Neuronal stem cell (in vitro differentiated cells): ENCODE results near the gene DENND2A.
A peak's percentile ranks its signal among the peaks of the same experiment; 100 is the strongest.

ENCODE experiments used
- DNase-seq: peaks from one replicate; pipeline ENCODE4 v3.0.0-alpha.2; 2013; ENCODE audit warnings: low spot score
- H2AFZ ChIP-seq: one replicate; pipeline ENCODE4 v1.6.1; 2013; ENCODE audit warnings: mild to moderate bottlenecking, low read length, inconsistent platforms
- H2AK5ac ChIP-seq: 2 replicates; pipeline ENCODE4 v1.6.1; 2013; ENCODE audit warnings: low read depth, mild to moderate bottlenecking, inconsistent platforms, low read length, moderate library complexity, mixed read lengths
- H2BK120ac ChIP-seq: 2 replicates; pipeline ENCODE4 v1.6.1; 2013; ENCODE audit warnings: low read depth, mild to moderate bottlenecking, inconsistent platforms, low read length, moderate library complexity, mixed read lengths
- H2BK12ac ChIP-seq: one replicate; pipeline ENCODE4 v1.6.1; 2013; ENCODE audit warnings: low read length, inconsistent platforms
- H2BK15ac ChIP-seq: 2 replicates; pipeline ENCODE4 v1.6.1; 2013; ENCODE audit warnings: mild to moderate bottlenecking, low read length, inconsistent platforms, mixed read lengths
- H2BK5ac ChIP-seq: one replicate; pipeline ENCODE4 v1.6.1; 2013; ENCODE audit warnings: inconsistent platforms, mild to moderate bottlenecking, low read length, moderate library complexity
- H3K14ac ChIP-seq: one replicate; pipeline ENCODE4 v1.6.1; 2013; ENCODE audit warnings: low read length, inconsistent platforms
- H3K18ac ChIP-seq: 2 replicates; pipeline ENCODE4 v1.6.1; 2013; ENCODE audit warnings: low read length, inconsistent platforms
- H3K23ac ChIP-seq: 2 replicates; pipeline ENCODE4 v1.6.1; 2013; ENCODE audit warnings: low read depth, mild to moderate bottlenecking, mixed read lengths, low read length, inconsistent platforms; ENCODE audit not compliant: poor library complexity
- H3K27ac ChIP-seq: replicated peaks from 3 replicates; pipeline ENCODE4 v1.5.1; 2013; ENCODE audit warnings: low read length, inconsistent platforms
- H3K27me3 ChIP-seq, 3 experiments: 2 replicates each; pipeline ENCODE4 v1.6.1; 2013; ENCODE audit warnings: low read length in 3 of 3, mild to moderate bottlenecking in 2 of 3, inconsistent platforms in 1 of 3, low read depth in 1 of 3, mixed read lengths in 1 of 3, moderate library complexity in 1 of 3; ENCODE audit not compliant: control insufficient read depth in 3 of 3, insufficient read depth in 3 of 3
- H3K36me3 ChIP-seq, 2 donors: replicated peaks in 1 of 2; 2 replicates each; pipeline ENCODE4 v1.6.1; 2013; ENCODE audit warnings: low read length in 2 of 2; ENCODE audit not compliant: control insufficient read depth in 2 of 2, insufficient read depth in 2 of 2
- H3K4ac ChIP-seq: 2 replicates; pipeline ENCODE4 v1.6.1; 2013; ENCODE audit warnings: inconsistent platforms, mild to moderate bottlenecking, low read length, moderate library complexity
- H3K4me1 ChIP-seq, 2 donors: 1 replicate in 1 of 2; 2 replicates in 1 of 2; pipeline ENCODE4 v1.6.1; 2013; ENCODE audit warnings: low read length in 2 of 2, low read depth in 1 of 2; ENCODE audit not compliant: control insufficient read depth in 2 of 2, insufficient read depth in 1 of 2
- H3K4me2 ChIP-seq: one replicate; pipeline ENCODE4 v1.6.1; 2013; ENCODE audit warnings: mild to moderate bottlenecking, low read length, inconsistent platforms; ENCODE audit not compliant: insufficient read depth, poor library complexity, severe bottlenecking
- H3K4me3 ChIP-seq, 2 donors: 2 replicates each; pipeline ENCODE4 v1.5.1; 2013; ENCODE audit warnings: low read length in 2 of 2, mild to moderate bottlenecking in 2 of 2, inconsistent platforms in 1 of 2, moderate library complexity in 1 of 2
- H3K79me1 ChIP-seq: one replicate; pipeline ENCODE4 v1.6.1; 2013; ENCODE audit warnings: low read depth, mild to moderate bottlenecking, inconsistent platforms, low read length, moderate library complexity
- H3K9ac ChIP-seq: one replicate; pipeline ENCODE4 v1.6.1; 2013; ENCODE audit warnings: mild to moderate bottlenecking, low read depth, low read length, inconsistent platforms; ENCODE audit not compliant: poor library complexity
- H3K9me3 ChIP-seq, 2 donors: replicated peaks in 1 of 2; 2 replicates each; pipeline versions ENCODE3 to v1.6.1; 2013; ENCODE audit warnings: low read length in 2 of 2, mild to moderate bottlenecking in 2 of 2, inconsistent platforms in 1 of 2, low read depth in 1 of 2, mixed read lengths in 1 of 2, moderate library complexity in 1 of 2; ENCODE audit not compliant: control insufficient read depth in 2 of 2, insufficient read depth in 1 of 2
- H4K8ac ChIP-seq: one replicate; pipeline ENCODE4 v1.6.1; 2013; ENCODE audit warnings: low read depth, mild to moderate bottlenecking, inconsistent platforms, low read length, moderate library complexity
- H4K91ac ChIP-seq: one replicate; pipeline ENCODE4 v1.6.1; 2013; ENCODE audit warnings: low read length, low read depth, mild to moderate bottlenecking, inconsistent platforms; ENCODE audit not compliant: poor library complexity
- WGBS, 2 donors: extraction: QIAGEN DNeasy Blood & Tissue Kit; methylation state at CpG; one replicate each; pipeline ENCODE4 v1.1.7; 2013; ENCODE audit warnings: missing lambda C conversion rate in 2 of 2, mixed read lengths in 1 of 2; ENCODE audit not compliant: insufficient read length in 2 of 2, insufficient replicate concordance in 1 of 2; ENCODE audit errors: extremely low coverage in 2 of 2; 5-methylcytosine and 5-hydroxymethylcytosine counted together

Gene DENND2A

GRCh38 chr7:140518370-140519006 is 122.1 kb downstream of the DENND2A start:
- peak overlapping the region; percentile 11 for H3K27ac ChIP-seq
- no peak overlapping the region for H4K91ac ChIP-seq
- H3K9me3 ChIP-seq = no peaks in the 10 kb centered on the region
- H3K23ac ChIP-seq = peak overlapping the region; percentile 15
- no peak overlapping the region for H2AK5ac ChIP-seq
- H4K8ac ChIP-seq = no peak overlapping the region
- H3K4me3 ChIP-seq = no peak overlapping the region
- H2BK12ac ChIP-seq = no peak overlapping the region
- no peak overlapping the region for H2BK120ac ChIP-seq
- H3K79me1 ChIP-seq = peaks cover 3% of the 10 kb centered on the region
- no peak overlapping the region for H3K18ac ChIP-seq
- no peak for DNase-seq
- H3K9ac ChIP-seq = no peak overlapping the region
- no peak overlapping the region for H3K14ac ChIP-seq
- no peak overlapping the region for H2BK5ac ChIP-seq
- no peak overlapping the region for H3K4ac ChIP-seq
- H3K36me3 ChIP-seq = peaks cover 18 to 47% of the 10 kb centered on the region in 2 donors
- no peaks in the 10 kb centered on the region for H3K27me3 ChIP-seq
- peak overlapping the region; percentile 41 for H2AFZ ChIP-seq
- no peak overlapping the region for H3K4me2 ChIP-seq
- peaks cover 9 to 13% of the 10 kb centered on the region in 2 donors for H3K4me1 ChIP-seq
- no peak overlapping the region for H2BK15ac ChIP-seq
- WGBS, 2 donors = no CpG with 5 or more reads among the region's 15 CpGs

- H3K36me3 ChIP-seq = peaks cover 13 to 40% of the 10 kb centered on the region in 2 donors
- peaks cover 3% of the 10 kb centered on the region for H3K79me1 ChIP-seq
- H3K27ac ChIP-seq = no peak overlapping the region
- H3K23ac ChIP-seq = peak overlapping the region; percentile 75
- H3K4me1 ChIP-seq = peaks cover 9 to 13% of the 10 kb centered on the region in 2 donors
- no CpG with 5 or more reads among the region's 31 CpGs for WGBS, 2 donors
- H3K4me3 ChIP-seq = no peak overlapping the region
- peak overlapping the region; percentile 63 for H3K9ac ChIP-seq
- no peak overlapping the region for H2BK120ac ChIP-seq
- H2BK12ac ChIP-seq = peak overlapping the region; percentile 100
- no peaks in the 10 kb centered on the region for H3K27me3 ChIP-seq
- no peak overlapping the region for H2BK5ac ChIP-seq
- H2AK5ac ChIP-seq = peak overlapping the region; percentile 95
- H4K91ac ChIP-seq = peak overlapping the region; percentile 69
- H3K4ac ChIP-seq = peak overlapping the region; percentile 89
- H3K18ac ChIP-seq = peak overlapping the region; percentile 51
- DNase-seq = peak; percentile 87
- no peak overlapping the region for H3K4me2 ChIP-seq
- peak overlapping the region; percentile 71 for H3K14ac ChIP-seq
- no peak overlapping the region for H4K8ac ChIP-seq
- H2AFZ ChIP-seq = peak overlapping the region; percentile 41
- H3K9me3 ChIP-seq = no peaks in the 10 kb centered on the region
- H2BK15ac ChIP-seq = no peak overlapping the region
Observed at GRCh38 chr7:140517546-140518369, 122.9 kb downstream of the DENND2A start.

- no peaks in the 10 kb centered on the region for H3K27me3 ChIP-seq
- H4K91ac ChIP-seq = no peak overlapping the region
- H3K23ac ChIP-seq = no peak overlapping the region
- no peak overlapping the region for H3K4ac ChIP-seq
- no peak overlapping the region for H2BK12ac ChIP-seq
- H3K4me1 ChIP-seq = peaks cover 2 to 3% of the 10 kb centered on the region in 2 donors
- no peak overlapping the region for H3K9ac ChIP-seq
- no peak overlapping the region for H3K14ac ChIP-seq
- DNase-seq = no peak
- no peaks in the 10 kb centered on the region for H3K9me3 ChIP-seq
- no CpG with 5 or more reads among the region's 9 CpGs for WGBS, 2 donors
- H3K27ac ChIP-seq = no peak overlapping the region
- H2AK5ac ChIP-seq = peak overlapping the region; percentile 25
- no peak overlapping the region for H2BK120ac ChIP-seq
- no peak overlapping the region for H3K4me3 ChIP-seq
- peaks cover 0 to 3% of the 10 kb centered on the region in 2 donors for H3K36me3 ChIP-seq
- H4K8ac ChIP-seq = no peak overlapping the region
- no peak overlapping the region for H3K18ac ChIP-seq
- H3K79me1 ChIP-seq = peaks cover 1% of the 10 kb centered on the region
- H2AFZ ChIP-seq = peak overlapping the region; percentile 73
- no peak overlapping the region for H3K4me2 ChIP-seq
- H2BK15ac ChIP-seq = no peak overlapping the region
- no peak overlapping the region for H2BK5ac ChIP-seq
Observed at GRCh38 chr7:140512317-140513000, 128.2 kb downstream of the DENND2A start.

- Histone ChIP-seq H3K9me3 (no peaks in the 10 kb centered on the region), H3K4ac (no peak overlapping the region), H3K23ac (no peak overlapping the region)
Observed at GRCh38 chr7:140509789-140510188, 130.8 kb downstream of the DENND2A start.

More at GRCh38 chr7:140509789-140510188, 130.8 kb downstream of the DENND2A start:
- no peak overlapping the region for H3K18ac ChIP-seq
- WGBS, 2 donors = no CpG with 5 or more reads among the region's 5 CpGs
- no peak overlapping the region for H3K27ac ChIP-seq
- H3K9ac ChIP-seq = no peak overlapping the region
- no peaks in the 10 kb centered on the region for H3K79me1 ChIP-seq
- no peak overlapping the region for H2BK15ac ChIP-seq
- H3K4me2 ChIP-seq = no peak overlapping the region
- H2BK120ac ChIP-seq = no peak overlapping the region
- H2AK5ac ChIP-seq = no peak overlapping the region
- DNase-seq = no peak
- no peak overlapping the region for H4K91ac ChIP-seq
- peaks cover 9% of the 10 kb centered on the region in 2 donors for H3K4me1 ChIP-seq
- no peak overlapping the region for H4K8ac ChIP-seq
- no peak overlapping the region for H2BK12ac ChIP-seq
- H3K4me3 ChIP-seq = no peak overlapping the region
- no peaks in the 10 kb centered on the region for H3K36me3 ChIP-seq
- no peak overlapping the region for H2AFZ ChIP-seq
- no peak overlapping the region for H3K14ac ChIP-seq
- no peak overlapping the region for H2BK5ac ChIP-seq
- peaks cover 0 to 2% (median 0%) of the 10 kb centered on the region in 3 experiments for H3K27me3 ChIP-seq
